GM18499 (cell line): ENCODE data around the gene SGO1.
A peak's percentile ranks its signal among the peaks of the same experiment; 100 is the strongest.
"Not testable (repeated sequence)": the region's sequence is repeated elsewhere in the genome, so short reads cannot be mapped to it uniquely, and the experiment has no call there.

Source experiments
- ATAC-seq: cut with Tn5 transposase; IDR thresholded peaks from one replicate; pipeline ENCODE4 v1.9.1; 2021; ENCODE audit warnings: moderate number of reproducible peaks; ENCODE audit not compliant: insufficient read depth, unreplicated experiment

SGO1 gene

GRCh38 chr3:20185679-20186599 is at the start of gene SGO1:
SGO1 (minus strand) TSS chr3:20186206; CDS start chr3:20184027, 2,179 bp downstream.
- ATAC-seq: peak; percentile 86

GRCh38 chr3:20235796-20236195 is 49.8 kb upstream of the SGO1 start:
- ATAC-seq: no peak

GRCh38 chr3:20232906-20233780 is 47.1 kb upstream of the SGO1 start:
- no peak for ATAC-seq

GRCh38 chr3:20230954-20231353 is 44.9 kb upstream of the SGO1 start:
- no peak for ATAC-seq

GRCh38 chr3:20225769-20226168 is 39.8 kb upstream of the SGO1 start:
- no peak for ATAC-seq

- ATAC-seq: no peak
Measured at GRCh38 chr3:20222274-20222673, 36.3 kb upstream of the SGO1 start.

- no peak for ATAC-seq
Measured at GRCh38 chr3:20218215-20218614, 32.2 kb upstream of the SGO1 start.

GRCh38 chr3:20215636-20216035 is 29.6 kb upstream of the SGO1 start:
- ATAC-seq: no peak

GRCh38 chr3:20213491-20213890 is 27.5 kb upstream of the SGO1 start:
- not testable (repeated sequence) for ATAC-seq

GRCh38 chr3:20207945-20208344 is 21.9 kb upstream of the SGO1 start:
- not testable (repeated sequence) for ATAC-seq

GRCh38 chr3:20205898-20206297 is 19.9 kb upstream of the SGO1 start:
- ATAC-seq: not testable (repeated sequence)

GRCh38 chr3:20201143-20201542 is 15.1 kb upstream of the SGO1 start:
- no peak for ATAC-seq

GRCh38 chr3:20197775-20198174 is 11.8 kb upstream of the SGO1 start:
- no peak for ATAC-seq

GRCh38 chr3:20194793-20195460 is 8.9 kb upstream of the SGO1 start:
- ATAC-seq: no peak

GRCh38 chr3:20190991-20191390 is 5.0 kb upstream of the SGO1 start:
- ATAC-seq: no peak

GRCh38 chr3:20186600-20187004 is 596 bp upstream of the SGO1 start:
- ATAC-seq: no peak

- ATAC-seq: no peak
Measured at GRCh38 chr3:20185331-20185678, 701 bp downstream of the SGO1 start.

GRCh38 chr3:20182206-20182605 is 3.8 kb downstream of the SGO1 start:
- no peak for ATAC-seq

GRCh38 chr3:20181276-20181675 is 4.7 kb downstream of the SGO1 start:
- no peak for ATAC-seq

GRCh38 chr3:20173844-20174410 is 12.1 kb downstream of the SGO1 start:
- no peak for ATAC-seq
